Transverse colon (tissue), 4 donors: Measurements from ENCODE around the gene TMEM117. TPM values are rescaled to one million over a fixed set of nuclear protein-coding genes. Genes with fewer than 3 reads are reported as not detected.

Source experiments
- DNase-seq: peaks from one replicate; pipeline ENCODE4 v3.0.0-alpha.2; 2019
- H3K27ac ChIP-seq, 4 donors: fragments of 200-600 bp; sonication (generic); 2 replicates each; pipeline ENCODE4 v1.5.1; 2016 to 2018; ENCODE audit warnings: inconsistent platforms in 4 of 4
- H3K27me3 ChIP-seq: fragments of 200-600 bp; sonication (generic); 2 replicates; pipeline ENCODE4 v1.5.1; 2017; ENCODE audit warnings: inconsistent platforms
- H3K36me3 ChIP-seq, 4 donors: fragments of 200-600 bp; sonication (generic); 2 replicates each; pipeline ENCODE4 v1.5.1; 2017 to 2019; ENCODE audit warnings: inconsistent platforms in 4 of 4
- H3K4me1 ChIP-seq, 4 donors: fragments of 200-600 bp; sonication (generic); 2 replicates each; pipeline ENCODE4 v1.5.1; 2017 to 2020; ENCODE audit warnings: inconsistent platforms in 4 of 4
- H3K4me3 ChIP-seq, 4 donors: fragments of 200-600 bp; sonication (generic); 1 replicate in 1 of 4; 2 replicates in 3 of 4; pipeline versions ENCODE4 v1.5.1 to v1.6.1; 2017 to 2019; ENCODE audit warnings: inconsistent platforms in 4 of 4
- H3K9me3 ChIP-seq, 2 donors: fragments of 200-600 bp; sonication (generic); 2 replicates each; pipeline ENCODE4 v1.5.1; 2017 to 2019; ENCODE audit warnings: inconsistent platforms in 2 of 2
- EP300 ChIP-seq: sonication (generic); formaldehyde crosslinking; IDR thresholded peaks from one replicate; pipeline ENCODE4 v1.6.1; 2017; ENCODE audit warnings: antibody characterized with exemption, low read depth
- POLR2A ChIP-seq: fragments of 450-650 bp; IDR thresholded peaks from one replicate; pipeline ENCODE4 v1.6.1; 2016; ENCODE audit warnings: antibody characterized with exemption, mild to moderate bottlenecking, moderate library complexity
- POLR2AphosphoS5 ChIP-seq, 3 donors: sonication (generic); formaldehyde crosslinking; IDR thresholded peaks; one replicate each; pipeline ENCODE4 v1.6.1; 2016; ENCODE audit warnings: antibody characterized with exemption in 3 of 3
- WGBS, 2 donors: methylation state at CpG; one replicate each; pipeline ENCODE4 v1.1.5; 2018; ENCODE audit warnings: low coverage in 1 of 2; 5-methylcytosine and 5-hydroxymethylcytosine counted together
- in situ Hi-C, 4 donors: fragments of 200-750 bp; cut with MboI; loops; one replicate each; pipeline versions ENCODE4 v1.15.0 to v1.15.1; 2017; ENCODE audit warnings: low sequenced_read_pairs in 3 of 4, low pct_ligation_motif_present in 1 of 4, low pct_unique_long_range_greater_than_20kb in 1 of 4
- intact Hi-C: fragments of 100-400 bp; cut with DNase I; formaldehyde crosslinking; loops from one replicate; pipeline ENCODE4 v1.15.1; 2023; ENCODE audit warnings: low total_unique reads
- total RNA-seq, 4 donors: library from RNA; depleted of rRNA; stranded (reverse); fragments of >200 nt; gene quantifications; one replicate each; pipeline ENCODE4 v1.1.0, GENCODE V29; 2016
- TF ChIP-seq, protein P1 (sequence below), 5 experiments: fragments of 200-600 bp in 3 of 5; fragments of 450-650 bp in 2 of 5; sonication (generic) in 3 of 5; IDR thresholded peaks; 1 replicate in 2 of 5; 2 replicates in 3 of 5; pipeline ENCODE4 v1.5.1; 2016 to 2017; ENCODE audit warnings: antibody characterized with exemption in 5 of 5, inconsistent platforms in 3 of 5, mild to moderate bottlenecking in 2 of 5, moderate library complexity in 1 of 5

The TMEM117 gene
- total RNA-seq, 4 donors from 2014 or later: 0.40 to 92.8 (median 25.6) TPM

DNA sequence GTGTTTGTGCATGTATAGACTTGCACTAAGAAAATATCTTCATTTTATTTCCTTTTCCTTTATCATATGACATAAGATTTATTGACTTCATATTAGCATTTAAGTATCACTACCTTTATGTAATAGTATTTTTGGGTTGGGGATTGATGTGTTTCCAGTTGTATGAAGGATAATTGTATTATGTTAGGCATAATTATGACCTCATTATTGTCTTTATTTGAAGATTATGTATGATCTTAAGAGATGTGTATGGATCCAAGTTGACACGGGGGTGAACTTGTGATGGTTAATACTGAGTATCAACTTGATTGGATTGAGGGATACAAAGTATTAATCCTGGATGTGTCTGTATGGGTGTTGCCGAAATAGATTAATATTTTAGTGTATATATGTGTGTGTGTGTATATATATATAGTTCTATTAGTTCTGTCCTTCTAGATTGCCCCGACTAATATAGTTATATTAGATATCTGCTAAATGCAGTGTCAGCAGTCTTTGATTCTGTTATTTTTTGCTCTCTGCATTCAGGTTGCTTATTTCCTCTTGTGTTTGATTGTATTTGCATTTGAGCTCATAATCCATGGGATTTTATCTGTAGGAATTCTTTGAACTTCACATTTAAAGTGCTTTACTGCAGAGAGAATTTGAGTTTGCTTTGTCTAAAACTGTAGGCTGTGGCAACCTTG is 211.0 kb downstream of the TMEM117 start:
- no peaks in the 10 kb centered on the region for H3K36me3 ChIP-seq
- no peaks in the 10 kb centered on the region for H3K4me1 ChIP-seq
- H3K27me3 ChIP-seq: no peaks in the 10 kb centered on the region
- no peak for DNase-seq
- H3K9me3 ChIP-seq: no peaks in the 10 kb centered on the region
- intact Hi-C loops: no loop called here
- WGBS, 2 donors: 96 to 97% methylated on average over 3 of the region's 3 CpGs
- no peak for TF ChIP-seq POLR2A
- TF ChIP-seq, protein P1, sequence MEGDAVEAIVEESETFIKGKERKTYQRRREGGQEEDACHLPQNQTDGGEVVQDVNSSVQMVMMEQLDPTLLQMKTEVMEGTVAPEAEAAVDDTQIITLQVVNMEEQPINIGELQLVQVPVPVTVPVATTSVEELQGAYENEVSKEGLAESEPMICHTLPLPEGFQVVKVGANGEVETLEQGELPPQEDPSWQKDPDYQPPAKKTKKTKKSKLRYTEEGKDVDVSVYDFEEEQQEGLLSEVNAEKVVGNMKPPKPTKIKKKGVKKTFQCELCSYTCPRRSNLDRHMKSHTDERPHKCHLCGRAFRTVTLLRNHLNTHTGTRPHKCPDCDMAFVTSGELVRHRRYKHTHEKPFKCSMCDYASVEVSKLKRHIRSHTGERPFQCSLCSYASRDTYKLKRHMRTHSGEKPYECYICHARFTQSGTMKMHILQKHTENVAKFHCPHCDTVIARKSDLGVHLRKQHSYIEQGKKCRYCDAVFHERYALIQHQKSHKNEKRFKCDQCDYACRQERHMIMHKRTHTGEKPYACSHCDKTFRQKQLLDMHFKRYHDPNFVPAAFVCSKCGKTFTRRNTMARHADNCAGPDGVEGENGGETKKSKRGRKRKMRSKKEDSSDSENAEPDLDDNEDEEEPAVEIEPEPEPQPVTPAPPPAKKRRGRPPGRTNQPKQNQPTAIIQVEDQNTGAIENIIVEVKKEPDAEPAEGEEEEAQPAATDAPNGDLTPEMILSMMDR (IDR thresholded peaks at IDR 0.05): no peak
- TF ChIP-seq POLR2AphosphoS5 (IDR thresholded peaks at IDR 0.05): no peak
- no peak for TF ChIP-seq EP300
- H3K4me3 ChIP-seq: no peak overlapping the region
- in situ Hi-C loops: no loop called here
- no peak overlapping the region for H3K27ac ChIP-seq

DNA sequence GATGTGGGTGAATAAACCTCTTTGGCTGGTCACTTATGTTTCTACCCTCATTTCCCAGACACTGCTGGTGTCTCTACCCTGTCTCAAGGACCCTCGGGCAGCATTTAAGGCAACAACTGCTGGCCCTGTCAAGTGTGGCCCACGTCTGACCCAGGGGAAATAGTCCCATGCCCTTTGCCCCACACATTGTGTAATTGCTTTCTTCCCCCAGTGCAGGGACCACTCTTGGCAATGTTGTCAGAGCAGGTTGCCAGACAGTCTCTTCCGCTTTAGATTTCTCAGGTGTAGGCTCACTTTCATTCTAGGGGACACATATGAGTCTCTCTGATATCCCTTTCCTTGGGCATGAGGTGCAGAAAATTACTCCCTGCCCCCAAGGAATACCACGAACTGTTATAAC is 216.7 kb downstream of the TMEM117 start:
- H3K4me3 ChIP-seq: no peak overlapping the region
- intact Hi-C loops: no loop called here
- no peak for TF ChIP-seq EP300
- TF ChIP-seq, protein P1 (IDR thresholded peaks at IDR 0.05): no peak
- WGBS, 2 donors: 78 to 100% methylated on average over 1 to 4 of the region's 4 CpGs
- no peaks in the 10 kb centered on the region for H3K9me3 ChIP-seq
- H3K27me3 ChIP-seq: no peaks in the 10 kb centered on the region
- no peaks in the 10 kb centered on the region for H3K4me1 ChIP-seq
- H3K36me3 ChIP-seq: no peaks in the 10 kb centered on the region
- H3K27ac ChIP-seq: no peak overlapping the region
- DNase-seq: no peak
- in situ Hi-C loops: no loop called here

DNA sequence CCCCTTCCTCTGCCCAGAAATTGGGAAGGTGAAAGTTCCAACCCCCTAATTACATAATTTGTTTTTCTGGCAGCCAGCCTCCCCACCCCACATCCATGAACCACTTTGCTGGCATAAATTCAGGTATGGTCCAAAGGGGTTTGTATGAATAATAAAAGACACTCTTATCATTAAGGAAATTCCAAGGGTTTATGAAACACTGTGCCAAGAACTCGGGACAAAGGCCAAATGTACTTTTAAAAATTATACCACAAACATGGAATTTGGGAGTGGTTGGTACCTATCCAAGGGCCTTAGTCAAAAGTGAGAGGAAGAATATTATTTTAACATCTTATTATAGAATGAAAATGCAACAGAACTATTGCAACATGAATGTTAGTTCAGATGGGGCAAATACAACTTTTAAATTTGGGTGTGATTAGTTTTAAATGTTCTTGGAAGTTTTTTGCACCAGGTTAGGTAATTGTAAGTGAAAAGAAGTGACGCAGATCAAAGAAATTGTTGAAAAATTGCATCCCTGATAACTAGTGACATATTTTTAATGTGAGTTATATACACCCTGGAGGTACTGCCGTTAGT is 217.8 kb downstream of the TMEM117 start:
- H3K9me3 ChIP-seq: no peaks in the 10 kb centered on the region
- TF ChIP-seq EP300 (no peak), POLR2AphosphoS5 (IDR thresholded peaks at IDR 0.05) (no peak), POLR2A (no peak)
- TF ChIP-seq, protein P1 (IDR thresholded peaks at IDR 0.05): no peak
- in situ Hi-C loops: no loop called here
- H3K27ac ChIP-seq: no peak overlapping the region
- 61 to 69% methylated on average over 3 of the region's 3 CpGs for WGBS, 2 donors
- intact Hi-C loops: no loop called here
- no peaks in the 10 kb centered on the region for H3K36me3 ChIP-seq
- H3K27me3 ChIP-seq: no peaks in the 10 kb centered on the region
- H3K4me3 ChIP-seq: no peak overlapping the region
- no peak for DNase-seq
- H3K4me1 ChIP-seq: no peaks in the 10 kb centered on the region

DNA sequence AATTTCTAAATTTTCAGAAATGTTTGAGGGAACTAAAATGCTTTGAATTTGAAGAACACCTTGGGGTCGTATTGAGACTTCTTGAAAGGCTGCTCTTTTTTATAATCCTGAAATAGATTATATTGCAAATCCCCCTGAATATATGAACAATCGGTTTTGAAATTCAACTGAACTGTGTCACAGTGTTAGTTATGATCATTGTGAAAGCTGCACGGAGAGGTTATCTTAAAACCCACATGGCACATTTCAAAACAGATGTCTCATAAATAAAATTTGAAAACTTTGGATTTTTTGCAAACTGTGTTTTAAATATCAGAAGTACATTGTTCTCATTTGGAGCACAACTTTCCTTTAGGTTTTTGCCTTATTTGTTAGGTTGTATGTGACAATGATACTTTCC is 218.4 kb downstream of the TMEM117 start:
- H3K9me3 ChIP-seq: no peaks in the 10 kb centered on the region
- no peak overlapping the region for H3K4me3 ChIP-seq
- intact Hi-C loops (no loop called here), in situ Hi-C loops (no loop called here)
- no peaks in the 10 kb centered on the region for H3K4me1 ChIP-seq
- no peak for DNase-seq
- H3K36me3 ChIP-seq: no peaks in the 10 kb centered on the region
- H3K27ac ChIP-seq: no peak overlapping the region
- WGBS, 2 donors: 74 to 84% methylated on average over 3 of the region's 3 CpGs
- no peaks in the 10 kb centered on the region for H3K27me3 ChIP-seq
- TF ChIP-seq, protein P1 (IDR thresholded peaks at IDR 0.05): no peak
- no peak for TF ChIP-seq POLR2A
- no peak for TF ChIP-seq EP300
- no peak for TF ChIP-seq POLR2AphosphoS5 (IDR thresholded peaks at IDR 0.05)
